Measurements from ENCODE around the gene IQGAP2.

IQGAP2 gene

DNA sequence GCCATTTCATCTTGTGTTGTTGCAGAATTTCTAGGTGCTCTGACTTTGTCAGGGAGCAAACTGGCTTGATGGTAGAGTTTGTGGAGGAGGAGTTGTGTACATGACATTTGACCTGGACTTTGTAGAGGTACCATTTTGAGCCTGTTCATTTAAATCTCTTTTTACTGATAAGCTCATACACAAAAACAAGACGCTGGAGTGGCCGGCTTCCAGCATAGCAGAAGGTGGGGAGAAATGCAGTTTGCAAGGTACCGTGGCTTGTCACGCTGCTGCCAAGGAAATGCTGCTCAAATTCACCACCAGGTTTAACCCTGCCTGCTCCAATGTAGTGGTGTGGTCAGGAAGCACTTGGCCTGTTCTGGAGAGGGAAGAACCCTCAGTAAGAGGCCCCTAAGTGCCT, 18.9 kb upstream of the IQGAP2 start:
- DNase-seq, result no peak

DNA sequence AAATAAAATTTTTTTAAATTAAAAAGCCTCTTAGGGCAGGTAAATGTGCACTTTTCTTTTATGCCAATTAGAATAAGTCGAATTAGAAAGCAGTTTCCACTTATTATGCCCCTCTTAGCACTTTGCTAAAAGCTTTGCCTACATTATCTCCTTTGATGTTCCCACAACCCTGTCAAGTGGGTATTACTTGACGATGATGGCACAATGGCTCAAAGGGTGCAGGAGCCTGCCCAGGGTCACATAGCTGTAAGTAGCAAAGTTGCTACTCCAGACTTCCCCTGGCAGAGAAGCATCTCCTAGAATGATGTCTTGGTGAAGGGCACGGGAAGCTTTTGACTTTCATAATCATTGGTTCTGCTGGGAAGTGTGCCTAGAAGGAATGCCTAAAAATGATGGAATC, 18.4 kb upstream of the IQGAP2 start:
- no peak for DNase-seq

DNA sequence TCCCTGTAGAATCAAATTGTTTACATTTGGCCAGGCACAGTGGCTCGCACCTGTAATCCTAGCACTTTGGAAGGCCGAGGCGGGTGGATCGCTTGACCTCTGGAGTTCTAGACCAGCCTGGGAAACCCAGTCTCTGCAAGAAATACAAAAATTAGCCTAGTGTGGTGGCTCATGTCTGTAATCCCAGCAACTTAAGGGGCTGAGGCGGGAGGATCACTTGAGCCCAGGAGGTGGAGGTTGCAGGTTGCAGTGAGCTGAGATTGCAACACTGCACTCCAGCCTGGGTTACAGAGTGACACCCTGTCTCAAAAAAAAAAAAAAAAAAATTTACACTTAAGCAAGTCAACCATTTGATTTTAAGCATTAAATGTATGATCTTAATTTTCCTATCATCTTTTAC, 17.5 kb upstream of the IQGAP2 start:
- DNase-seq, result no peak

DNA sequence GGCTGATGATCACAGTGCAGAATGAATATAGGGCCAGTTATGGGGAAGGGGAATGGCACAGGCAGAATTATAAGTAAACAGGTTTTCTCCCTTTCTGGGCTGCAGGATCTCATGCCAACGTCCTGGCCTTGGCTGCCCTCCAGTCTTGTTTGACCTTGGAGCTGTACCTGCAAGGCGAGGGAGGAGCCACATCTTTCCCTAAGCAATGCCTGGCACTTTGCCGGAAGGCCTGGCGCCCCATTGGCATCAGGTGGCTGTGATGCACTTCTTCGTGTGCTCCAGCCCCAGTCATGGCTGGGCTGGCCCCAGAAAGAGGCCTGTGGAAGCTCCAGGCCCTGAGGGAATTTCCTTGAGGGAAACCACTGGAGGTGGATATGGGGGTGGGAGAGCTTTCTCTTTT, 16.7 kb upstream of the IQGAP2 start:
- DNase-seq, result no peak

DNA sequence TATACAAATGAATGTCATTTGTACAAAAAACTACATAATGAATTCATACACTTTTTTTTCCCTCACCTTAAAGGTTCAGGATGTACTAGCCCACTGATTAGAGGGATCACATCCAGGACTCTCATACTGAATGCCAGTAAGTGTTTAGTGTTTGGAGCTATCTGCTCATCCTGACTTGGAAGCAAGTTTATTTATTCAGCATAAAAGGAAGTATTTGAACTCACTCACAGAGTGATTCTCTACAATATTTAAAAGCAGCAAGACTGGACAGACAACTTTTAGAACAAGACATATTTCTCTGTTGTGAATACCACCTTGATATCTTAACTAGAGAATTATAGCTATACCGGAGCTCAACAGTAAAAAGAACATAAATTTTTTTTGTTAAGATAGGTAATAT, 14.8 kb upstream of the IQGAP2 start:
- no peak for DNase-seq

DNA sequence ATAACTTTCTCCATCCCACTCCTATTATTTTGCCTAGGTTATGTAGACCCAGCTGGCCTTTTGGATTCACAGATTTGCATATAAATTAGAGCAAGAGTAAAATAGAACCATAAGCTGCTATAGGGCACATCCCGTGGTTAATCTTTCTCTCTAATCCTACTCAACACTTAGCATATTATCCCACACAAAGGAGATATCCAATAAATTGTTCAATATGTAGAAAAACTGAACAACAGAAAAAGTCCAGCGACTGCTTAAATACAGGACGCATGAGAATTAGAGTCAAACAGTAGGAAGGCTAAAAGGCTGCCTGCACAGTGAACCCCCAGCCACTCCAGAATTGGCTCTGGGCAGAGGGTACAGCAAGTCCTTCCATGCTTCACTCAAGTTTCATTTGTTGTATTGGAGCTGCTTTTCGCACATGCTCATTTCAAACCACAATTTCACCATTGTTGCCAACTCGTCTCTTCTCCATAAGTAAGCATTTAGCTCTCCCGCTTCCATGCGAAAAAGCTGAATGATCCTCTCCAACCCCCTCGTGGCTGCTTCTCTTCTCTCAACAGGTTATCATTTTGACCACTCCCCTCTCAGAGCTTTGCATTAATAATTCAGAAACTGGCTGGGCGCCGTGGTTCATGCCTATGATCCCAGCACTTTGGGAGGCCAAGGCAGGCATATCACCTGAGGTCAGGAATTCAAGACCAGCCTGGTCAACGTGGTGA, 14.1 kb upstream of the IQGAP2 start:
- DNase-seq, result no peak

DNA sequence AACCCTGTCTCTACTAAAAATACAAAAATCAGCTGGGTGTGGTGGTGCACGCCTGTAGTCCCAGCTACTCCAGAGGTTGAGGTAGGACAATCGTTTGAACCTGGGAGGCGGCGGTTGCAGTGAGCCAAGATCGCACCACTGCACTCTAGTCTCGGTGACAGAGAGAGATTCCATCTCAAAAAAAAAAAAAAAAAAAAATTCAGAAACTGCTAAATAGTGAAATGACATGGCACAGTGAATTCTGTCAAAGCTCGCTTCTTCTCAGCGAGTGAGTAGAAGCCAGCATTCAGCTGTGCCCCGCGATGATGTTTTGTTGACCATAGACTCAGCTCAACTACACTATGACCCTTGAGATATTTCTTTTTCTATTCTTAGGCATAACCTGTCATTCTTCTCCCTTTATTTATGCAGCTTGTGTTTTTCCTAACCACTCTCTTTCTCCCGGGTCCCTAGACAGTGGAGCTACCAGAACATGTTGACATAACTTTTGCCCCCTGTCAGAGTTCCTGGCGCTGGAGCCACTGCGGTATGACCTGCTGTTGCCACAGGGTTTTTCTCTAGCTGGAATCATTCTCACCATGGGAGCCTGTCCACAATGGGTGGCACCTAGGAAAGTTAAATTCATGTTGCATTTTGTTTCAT, 13.5 kb upstream of the IQGAP2 start:
- no peak for DNase-seq

DNA sequence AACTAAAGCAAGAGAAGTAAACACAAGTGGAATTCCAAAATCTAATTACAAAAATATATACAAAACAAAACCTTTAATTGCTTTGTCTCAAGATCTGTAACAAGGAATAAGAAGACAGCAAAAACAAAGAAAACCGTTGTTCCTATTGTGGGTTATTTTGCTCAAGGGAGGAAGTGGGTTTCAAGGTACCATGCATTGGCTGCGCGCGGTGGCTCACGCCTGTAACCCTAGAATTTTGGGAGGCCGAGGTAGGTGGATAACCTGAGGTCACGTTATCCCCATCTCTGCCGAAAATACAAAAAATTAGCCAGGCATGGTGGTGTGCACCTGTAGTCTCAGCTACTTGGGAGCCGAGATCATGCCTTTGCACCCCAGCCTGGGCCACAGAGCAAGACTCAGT, 12.1 kb upstream of the IQGAP2 start:
- DNase-seq, result no peak

DNA sequence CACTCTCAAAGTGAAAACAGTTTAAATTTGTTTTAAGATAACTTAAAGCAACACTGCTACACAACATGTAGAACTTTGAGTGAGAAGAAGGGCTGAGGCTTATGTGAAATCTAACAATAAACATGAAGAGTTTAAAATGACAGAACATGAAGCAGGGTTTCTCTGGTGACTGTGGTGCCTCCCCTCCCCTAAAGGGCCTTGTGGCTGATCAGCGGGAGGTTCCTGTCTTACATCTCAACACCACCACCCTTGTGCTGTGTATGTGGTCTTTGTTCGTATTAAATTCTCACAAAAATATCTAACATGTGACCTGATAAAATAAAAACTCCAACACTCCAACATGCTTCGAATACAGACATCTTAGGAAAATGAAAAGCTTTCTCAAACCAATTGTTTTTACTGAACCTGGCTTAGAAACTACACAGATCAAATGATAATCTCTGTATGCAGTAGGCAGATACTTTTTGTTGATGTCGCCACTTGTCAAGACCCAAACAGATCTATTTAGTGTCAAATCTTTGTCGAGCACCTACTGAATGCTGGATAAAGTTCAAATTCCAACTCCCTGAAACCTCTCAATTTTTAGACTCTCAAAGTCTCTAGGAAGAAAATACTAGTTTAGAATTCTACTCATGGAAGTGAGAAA, 9.9 kb upstream of the IQGAP2 start:
- no peak for DNase-seq

DNA sequence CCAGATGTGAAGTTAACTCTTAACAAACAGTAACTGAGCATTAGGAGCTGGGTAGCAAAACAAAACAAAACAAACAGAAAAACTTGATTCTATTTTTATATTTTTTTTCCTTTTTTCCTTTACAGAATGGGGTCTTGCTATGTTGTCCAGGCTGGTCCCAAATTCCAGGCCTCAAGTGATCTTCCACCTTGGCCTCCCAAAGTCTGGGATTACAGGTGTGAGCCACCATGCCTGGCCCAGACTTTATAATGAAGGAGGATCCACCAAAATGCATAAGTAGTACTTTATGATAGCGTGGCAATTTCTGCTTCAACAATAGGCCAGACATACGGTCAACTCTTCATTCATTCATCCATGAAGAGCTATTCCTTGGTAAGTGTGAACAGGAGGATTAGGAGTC, 5.9 kb upstream of the IQGAP2 start:
- DNase-seq, result no peak

DNA sequence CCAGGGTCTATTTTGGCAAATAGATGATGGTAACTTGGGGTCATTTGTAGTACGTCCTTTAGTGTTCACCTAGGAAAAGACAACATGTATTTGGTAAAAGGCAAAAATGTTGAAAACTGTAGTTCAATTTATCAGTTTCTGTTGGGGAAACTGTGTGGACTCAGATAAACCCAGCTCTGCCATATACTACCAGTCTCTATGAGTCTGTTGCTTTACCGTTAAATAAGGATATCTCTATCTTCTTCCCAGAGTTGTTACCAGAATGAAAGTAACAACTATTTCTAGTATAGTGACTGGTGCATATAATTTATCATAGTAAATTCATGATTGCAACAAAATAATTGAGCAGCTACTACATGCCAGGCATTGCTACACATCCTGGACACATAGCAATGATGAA, 3.8 kb upstream of the IQGAP2 start:
- DNase-seq, result no peak

DNA sequence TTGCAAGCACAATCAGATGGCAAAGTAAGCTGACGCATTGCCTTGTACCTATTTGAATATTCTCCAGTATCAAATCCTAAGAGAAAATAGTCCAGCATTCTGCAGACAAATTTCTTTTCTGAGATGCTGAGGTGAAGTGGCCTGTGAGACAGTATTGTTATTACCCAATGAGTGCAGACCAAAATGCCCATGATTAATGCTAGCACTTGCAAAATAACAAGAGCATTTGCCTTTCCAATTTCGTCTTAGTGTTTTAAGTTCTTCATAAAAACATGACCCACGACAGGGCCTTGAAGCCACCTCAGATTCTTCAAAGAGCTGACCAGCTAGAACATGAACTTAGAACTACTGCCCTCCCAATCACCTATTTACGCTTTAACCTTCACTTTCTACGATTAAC, 2.6 kb upstream of the IQGAP2 start:
- DNase-seq, result no peak

DNA sequence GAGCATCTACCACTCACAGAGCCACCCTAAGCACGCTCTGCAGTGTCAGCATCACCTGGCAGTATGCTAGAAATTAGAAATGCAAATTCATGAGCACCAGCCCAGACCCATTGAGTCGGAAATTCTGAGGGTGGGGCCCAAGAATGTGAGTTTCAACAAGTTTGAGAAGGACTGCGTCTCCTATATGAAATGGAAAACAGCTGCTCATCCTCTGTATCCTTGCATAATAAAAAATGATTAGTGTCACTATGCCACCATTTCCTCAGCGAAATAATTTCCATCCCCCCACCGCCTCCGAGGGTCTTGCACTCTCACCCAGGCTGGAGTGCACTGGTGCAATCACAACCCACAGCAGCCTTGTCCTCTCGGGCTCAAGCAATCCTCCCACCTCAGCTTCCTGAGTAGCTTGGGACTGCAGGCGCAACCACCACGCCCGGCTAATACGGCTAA, 1.3 kb upstream of the IQGAP2 start:
- DNase-seq, result peak; percentile 43

DNA sequence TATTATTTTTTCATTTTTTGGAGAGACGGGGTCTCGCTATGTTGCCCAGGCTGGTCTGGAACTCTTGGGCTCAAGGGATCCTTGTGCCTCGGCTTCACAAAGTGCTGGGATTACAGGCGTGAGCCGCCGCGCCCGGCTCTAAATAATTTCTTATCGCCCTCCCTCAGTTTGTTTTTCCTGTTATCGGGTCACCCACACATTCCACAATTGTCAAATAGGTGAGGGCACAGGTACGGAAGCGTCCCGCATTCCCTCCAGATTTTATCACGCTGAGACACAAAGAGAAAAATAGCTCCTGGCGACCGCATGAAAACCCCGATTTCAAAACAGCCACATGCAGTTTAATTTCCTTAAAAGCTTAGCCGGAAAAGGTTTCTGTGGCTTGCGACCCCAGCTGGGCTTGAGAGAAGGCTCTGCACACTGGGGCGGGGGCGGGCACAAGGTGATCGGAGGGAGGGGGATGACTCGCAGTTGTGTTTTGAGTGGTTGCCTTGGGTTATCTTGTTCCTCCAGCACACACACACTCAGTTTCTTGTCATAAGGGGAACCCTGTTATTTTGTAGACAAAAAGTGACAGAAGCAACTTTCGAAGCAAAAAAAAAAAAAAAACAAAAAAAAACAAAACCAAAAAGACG, 717 bp upstream of the IQGAP2 start:
- peak; percentile 87 for DNase-seq

DNA sequence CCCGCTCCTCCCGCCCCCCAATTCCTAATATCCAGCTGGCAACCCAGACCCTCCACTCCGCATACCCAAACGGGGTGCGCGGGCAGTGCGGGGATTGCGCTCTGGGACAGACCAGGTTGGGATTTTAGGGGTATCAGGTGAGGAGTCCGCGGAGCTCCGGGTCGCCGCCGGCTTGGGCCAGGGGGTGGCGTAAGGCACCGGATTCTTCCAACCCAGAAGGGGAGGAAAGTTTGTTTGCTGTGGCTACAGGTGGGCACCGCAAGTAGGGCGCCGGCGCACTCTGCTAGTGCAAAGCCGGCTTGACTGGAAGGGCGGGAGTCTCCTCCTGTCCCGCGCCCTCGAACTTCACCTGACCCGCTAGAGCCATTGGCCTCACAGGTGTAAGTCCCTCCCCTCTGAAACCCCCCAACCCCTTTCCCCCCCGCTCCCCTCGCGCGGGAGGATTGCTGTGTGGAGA, 709 bp downstream of the IQGAP2 start:
- DNase-seq, result peak; percentile 73

DNA sequence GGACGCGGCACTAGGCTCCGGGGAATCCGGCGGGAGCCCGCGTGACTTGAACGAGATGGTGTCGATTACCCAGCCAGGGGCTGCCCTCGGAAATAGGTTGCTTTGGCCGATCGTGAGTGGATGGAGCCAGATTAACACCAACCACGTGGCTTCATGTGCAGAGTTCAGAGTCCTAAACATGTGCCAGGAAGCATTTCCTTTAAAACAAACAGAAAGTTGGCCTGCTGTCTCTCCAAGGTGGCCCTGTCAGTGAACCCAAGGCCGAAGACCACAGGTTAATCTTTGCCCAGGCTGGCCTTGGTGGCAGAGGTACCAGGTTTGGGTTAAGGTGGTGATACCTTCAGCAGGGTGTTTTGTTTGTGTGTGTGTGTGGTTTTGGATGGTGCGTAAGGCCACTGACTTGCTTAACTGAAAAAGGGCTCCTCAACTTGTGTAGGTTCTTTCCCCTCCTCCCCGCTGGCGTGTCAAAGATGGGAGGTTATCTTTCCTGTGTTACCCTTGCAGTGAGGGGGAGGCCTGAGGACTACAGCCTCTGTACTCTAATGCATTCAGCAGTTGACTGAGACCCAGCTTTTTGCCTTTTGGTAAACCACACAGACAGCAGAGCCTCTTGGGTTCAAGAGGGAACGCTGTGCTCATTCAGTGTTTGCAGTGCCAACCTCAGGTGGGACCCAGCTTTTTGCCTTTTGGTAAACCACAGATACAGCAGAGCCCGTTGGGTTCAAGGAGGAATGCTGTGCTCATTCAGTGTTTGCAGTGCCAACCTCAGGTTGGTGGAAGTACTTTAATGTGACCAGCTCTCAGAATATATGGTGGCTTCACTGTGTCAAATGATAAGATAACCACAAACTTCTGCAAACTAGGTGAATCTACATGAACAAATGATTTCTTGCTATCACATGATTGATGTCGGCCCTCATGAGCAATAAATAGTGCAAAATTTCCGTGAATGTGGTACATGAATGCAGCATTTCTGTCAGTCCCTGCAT, 1.4 kb downstream of the IQGAP2 start:
- DNase-seq, result peak; percentile 80

DNA sequence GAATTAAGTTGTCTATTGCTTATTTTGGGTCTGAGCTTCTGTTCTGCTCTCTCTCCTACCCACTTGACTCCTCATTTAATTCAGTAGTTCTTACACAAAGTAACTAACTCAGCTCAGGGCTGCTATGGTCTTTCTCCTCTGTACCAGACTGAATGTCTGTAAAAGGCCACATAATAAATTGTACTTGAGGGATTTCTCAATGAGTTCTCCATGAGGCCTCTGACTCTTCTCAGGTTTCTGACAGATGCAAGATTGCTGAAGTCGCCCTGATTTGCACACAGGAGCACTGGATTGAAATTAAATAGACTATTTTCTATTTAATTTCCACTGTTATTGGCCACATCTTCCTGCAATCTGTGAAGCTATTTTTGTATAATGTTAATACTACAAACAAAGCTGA, 2.9 kb downstream of the IQGAP2 start:
- DNase-seq, result no peak

DNA sequence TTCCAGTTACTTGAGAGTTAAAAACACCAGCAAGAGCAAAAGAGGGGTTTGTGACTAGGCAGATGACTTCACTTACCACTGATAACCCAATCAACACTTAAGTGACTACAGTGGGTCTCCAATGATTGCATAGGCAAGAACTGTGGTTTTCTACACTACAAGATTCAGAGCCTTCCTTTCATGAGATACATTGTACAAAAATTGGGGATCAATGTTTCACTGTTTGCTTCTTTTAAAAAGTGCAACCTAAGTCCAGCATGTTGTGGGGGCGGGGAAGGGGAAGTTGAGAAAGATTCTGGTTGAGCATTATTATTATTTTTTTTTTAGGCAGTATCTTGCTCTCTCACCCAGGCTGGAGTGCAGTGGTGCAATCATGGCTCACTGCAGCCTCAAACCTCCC, 3.6 kb downstream of the IQGAP2 start:
- DNase-seq, result no peak

DNA sequence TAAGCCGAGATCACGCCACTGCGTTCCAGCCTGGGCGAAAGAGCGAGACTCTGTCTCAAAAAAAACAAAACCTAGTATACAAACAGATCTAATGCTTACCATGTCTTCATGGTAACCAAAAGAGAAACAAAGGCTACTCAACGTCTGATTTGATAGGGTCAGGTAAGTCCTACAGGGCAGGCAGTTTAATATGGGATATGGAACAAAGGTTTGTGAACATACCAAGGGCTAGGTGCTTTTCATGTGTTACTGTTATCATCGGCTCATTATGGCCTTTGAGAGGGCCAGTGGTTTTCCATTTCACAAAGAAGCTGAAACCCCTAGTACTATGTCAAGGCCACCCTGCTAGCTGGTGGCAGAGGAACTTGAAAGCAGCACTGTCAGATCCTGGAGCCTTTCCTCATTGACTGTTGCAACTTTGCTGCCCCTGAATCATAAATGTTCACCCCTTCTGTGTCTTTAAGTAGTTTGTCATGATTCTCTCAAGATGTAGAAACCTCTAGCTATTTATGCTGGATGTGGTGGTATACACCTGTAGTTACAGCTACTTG, 5.1 kb downstream of the IQGAP2 start:
- DNase-seq, result no peak

DNA sequence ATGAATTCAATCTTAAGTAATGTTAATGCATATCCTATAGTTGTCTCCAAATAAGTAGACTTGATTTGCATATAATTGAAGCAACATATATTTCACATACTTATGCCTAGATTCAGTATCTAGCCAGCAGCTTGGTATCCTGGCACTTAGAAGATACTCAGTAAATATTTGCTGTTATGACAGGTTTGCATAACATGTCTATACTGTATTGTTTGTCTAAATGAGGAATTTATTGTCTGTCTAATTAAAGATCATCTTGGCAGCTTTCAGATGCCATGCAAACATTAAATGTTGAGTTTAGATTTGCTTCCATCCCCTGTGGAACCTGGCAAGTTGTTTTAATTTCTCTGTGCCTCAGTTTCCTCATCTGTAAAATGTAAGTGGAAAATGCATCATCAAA, 9.4 kb downstream of the IQGAP2 start:
- DNase-seq, result no peak

DNA sequence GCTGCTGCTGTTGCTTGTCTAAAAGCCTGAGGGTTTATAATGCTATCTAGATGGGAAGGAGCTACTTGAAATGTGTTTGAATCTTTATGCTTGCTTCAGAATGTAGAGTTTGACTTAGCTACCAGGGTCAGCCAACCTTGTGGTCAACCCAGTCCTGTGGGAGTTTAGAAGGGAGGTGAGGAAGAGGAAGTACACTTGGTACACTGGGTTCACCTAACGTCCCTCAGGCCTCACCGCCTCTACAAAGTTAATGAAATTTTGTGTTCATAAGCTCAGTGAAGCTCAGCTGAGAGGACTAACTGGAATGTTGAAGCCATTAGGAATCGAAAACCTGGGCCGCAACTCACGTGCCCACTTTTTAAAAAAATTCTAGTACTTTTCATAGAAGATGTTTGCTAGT, 10.7 kb downstream of the IQGAP2 start:
- no peak for DNase-seq

DNA sequence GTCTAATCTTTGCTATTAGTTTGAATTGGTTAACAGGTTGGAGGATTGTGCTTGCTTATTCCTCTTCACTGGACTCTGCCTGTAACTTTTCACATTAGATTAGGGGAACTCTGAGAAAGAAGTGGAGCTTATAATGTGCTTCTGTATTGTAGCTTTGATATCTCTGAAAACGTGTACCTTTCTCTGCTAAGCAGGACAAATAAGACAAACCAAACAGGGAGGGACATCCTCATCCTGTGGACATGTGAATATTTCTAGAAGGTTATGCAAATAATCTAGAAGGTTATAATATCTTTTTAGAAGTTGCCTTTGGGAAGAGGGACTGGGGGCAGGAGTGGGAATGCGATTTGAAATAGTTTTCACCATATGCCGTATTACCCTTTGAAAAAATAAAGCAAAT, 11.7 kb downstream of the IQGAP2 start:
- no peak for DNase-seq

Data from stimulated activated CD8-positive, alpha-beta memory T cell treated with anti-CD3 and anti-CD28 coated beads, Interleukin-4, amount 100 ng/mL, for 48 hours (primary cell).